HEK293T (cell line): Measurements from ENCODE around the gene RFXAP.

ENCODE experiments used
- BHLHE40 ChIP-seq: fragments of 450-650 bp; IDR thresholded peaks from 2 replicates; pipeline ENCODE4 v1.6.1; 2016; ENCODE audit warnings: mild to moderate bottlenecking, moderate library complexity, borderline replicate concordance
- CTBP1 ChIP-seq: fragments of 450-650 bp; IDR thresholded peaks from 2 replicates; pipeline ENCODE4 v1.6.1; 2016; ENCODE audit warnings: borderline replicate concordance
- ELF4 ChIP-seq: fragments of 450-650 bp; IDR thresholded peaks from 2 replicates; pipeline ENCODE4 v1.6.1; 2017; ENCODE audit warnings: antibody characterized with exemption
- FOXK2 ChIP-seq: fragments of 450-650 bp; IDR thresholded peaks from 2 replicates; pipeline ENCODE4 v1.6.1; 2016; ENCODE audit warnings: mild to moderate bottlenecking
- L3MBTL2 ChIP-seq: fragments of 450-650 bp; conservative IDR thresholded peaks from 2 replicates; pipeline ENCODE4 v1.6.1; 2016; ENCODE audit warnings: mild to moderate bottlenecking
- NFRKB ChIP-seq: fragments of 450-650 bp; IDR thresholded peaks from 2 replicates; pipeline ENCODE4 v1.6.1; 2016; ENCODE audit warnings: mild to moderate bottlenecking, moderate library complexity
- TARDBP ChIP-seq: fragments of 450-650 bp; IDR thresholded peaks from 2 replicates; pipeline ENCODE4 v1.6.1; 2016
- ZNF384 ChIP-seq: fragments of 450-650 bp; IDR thresholded peaks from 2 replicates; pipeline ENCODE4 v1.6.1; 2016

- TF ChIP-seq BHLHE40 (no peak), L3MBTL2 (no peak), FOXK2 (no peak), NFRKB (no peak), CTBP1 (no peak), ELF4 (no peak), ZNF384 (no peak), TARDBP (no peak)
These were observed 11.4 kb upstream of the RFXAP start for GRCh38 chr13:36807616-36808015.
